SK-N-SH (cell line): ENCODE measurements around the gene MOK.

Experiments
- TAF1 ChIP-seq: IDR thresholded peaks from 2 replicates; pipeline ENCODE4 v1.6.1; 2012; ENCODE audit warnings: low read depth, mild to moderate bottlenecking, low read length, moderate library complexity, borderline replicate concordance
- TF ChIP-seq, protein P1 (sequence below): fragments of 200-600 bp; sonication (generic); IDR thresholded peaks from 2 replicates; pipeline ENCODE4 v1.6.1; 2017; ENCODE audit warnings: antibody characterized with exemption, mild to moderate bottlenecking, moderate library complexity

DNA sequence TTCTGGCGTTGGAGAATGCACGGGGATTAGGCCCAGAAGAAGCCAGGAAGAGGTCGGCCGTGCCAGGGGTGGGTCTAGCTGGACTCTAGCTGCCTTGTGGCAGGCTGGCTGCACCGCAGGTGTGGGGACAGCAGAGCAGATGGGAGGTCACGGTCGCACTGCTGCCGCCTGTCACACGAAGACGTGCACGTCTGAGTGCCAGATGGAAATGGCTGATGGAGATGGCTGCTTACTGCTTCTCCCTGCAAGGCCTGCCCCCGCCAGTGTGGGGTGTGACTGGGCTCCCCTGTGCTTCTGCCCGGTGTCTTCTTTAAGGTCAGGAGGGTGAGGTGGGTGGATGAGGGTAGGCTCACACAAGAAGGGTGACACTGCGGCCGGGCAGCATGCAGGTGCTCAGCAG lies 79.0 kb downstream of the MOK start:
- TF ChIP-seq TAF1: no peak
- TF ChIP-seq, protein P1, sequence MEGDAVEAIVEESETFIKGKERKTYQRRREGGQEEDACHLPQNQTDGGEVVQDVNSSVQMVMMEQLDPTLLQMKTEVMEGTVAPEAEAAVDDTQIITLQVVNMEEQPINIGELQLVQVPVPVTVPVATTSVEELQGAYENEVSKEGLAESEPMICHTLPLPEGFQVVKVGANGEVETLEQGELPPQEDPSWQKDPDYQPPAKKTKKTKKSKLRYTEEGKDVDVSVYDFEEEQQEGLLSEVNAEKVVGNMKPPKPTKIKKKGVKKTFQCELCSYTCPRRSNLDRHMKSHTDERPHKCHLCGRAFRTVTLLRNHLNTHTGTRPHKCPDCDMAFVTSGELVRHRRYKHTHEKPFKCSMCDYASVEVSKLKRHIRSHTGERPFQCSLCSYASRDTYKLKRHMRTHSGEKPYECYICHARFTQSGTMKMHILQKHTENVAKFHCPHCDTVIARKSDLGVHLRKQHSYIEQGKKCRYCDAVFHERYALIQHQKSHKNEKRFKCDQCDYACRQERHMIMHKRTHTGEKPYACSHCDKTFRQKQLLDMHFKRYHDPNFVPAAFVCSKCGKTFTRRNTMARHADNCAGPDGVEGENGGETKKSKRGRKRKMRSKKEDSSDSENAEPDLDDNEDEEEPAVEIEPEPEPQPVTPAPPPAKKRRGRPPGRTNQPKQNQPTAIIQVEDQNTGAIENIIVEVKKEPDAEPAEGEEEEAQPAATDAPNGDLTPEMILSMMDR: no peak
